ENCODE results near the gene HOXD10.

DNA sequence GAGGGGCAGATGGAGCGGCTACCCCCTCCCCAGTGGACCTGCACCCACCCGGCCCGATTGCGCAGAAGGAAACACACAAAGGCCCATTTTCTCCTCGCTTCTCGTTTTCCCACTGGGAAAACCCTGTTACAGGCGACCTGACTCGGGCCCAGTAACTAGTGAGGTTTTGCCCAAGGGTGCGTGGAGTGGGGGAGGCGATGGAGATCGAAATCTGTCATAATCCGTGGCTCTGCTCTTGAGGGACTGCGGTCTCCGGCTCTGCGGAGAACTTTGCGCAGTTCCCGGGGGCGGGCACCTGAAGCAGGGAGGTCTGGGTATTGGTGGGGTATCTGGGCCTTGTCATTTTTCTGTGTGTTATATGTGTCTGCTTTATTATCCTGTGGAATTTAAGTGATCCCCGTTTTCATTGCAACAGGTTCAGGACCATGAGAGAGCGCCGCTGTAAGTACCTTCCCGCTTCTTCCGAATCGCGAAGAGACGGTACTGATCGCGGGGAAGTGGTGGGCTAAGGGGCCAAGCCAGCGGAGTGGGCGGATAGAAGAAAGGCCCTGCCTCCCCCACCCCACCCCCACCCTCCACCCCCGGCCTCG lies 30.7 kb downstream of the HOXD10 start:
- TF ChIP-seq POLR2AphosphoS5 (IDR thresholded peaks at IDR 0.05; ENCODE audit: borderline replicate concordance, low read depth, low read length) (no peak), EZH2 (IDR thresholded peaks at IDR 0.05) (no peak), FOXP2 (optimal IDR thresholded peaks at IDR 0.05; ENCODE audit: control extremely low read depth, extremely low read length, insufficient read depth) (no peak)

Data from SK-N-MC (cell line).